Measurements from ENCODE around the gene TREML1. TPM values are rescaled to one million over a fixed set of nuclear protein-coding genes. Genes with fewer than 3 reads are reported as not detected.

The TREML1 gene
- total and polyA plus RNA-seq, 2 donors (not counting 1 experiment from before 2014, with no cell fraction given): not detected

DNA sequence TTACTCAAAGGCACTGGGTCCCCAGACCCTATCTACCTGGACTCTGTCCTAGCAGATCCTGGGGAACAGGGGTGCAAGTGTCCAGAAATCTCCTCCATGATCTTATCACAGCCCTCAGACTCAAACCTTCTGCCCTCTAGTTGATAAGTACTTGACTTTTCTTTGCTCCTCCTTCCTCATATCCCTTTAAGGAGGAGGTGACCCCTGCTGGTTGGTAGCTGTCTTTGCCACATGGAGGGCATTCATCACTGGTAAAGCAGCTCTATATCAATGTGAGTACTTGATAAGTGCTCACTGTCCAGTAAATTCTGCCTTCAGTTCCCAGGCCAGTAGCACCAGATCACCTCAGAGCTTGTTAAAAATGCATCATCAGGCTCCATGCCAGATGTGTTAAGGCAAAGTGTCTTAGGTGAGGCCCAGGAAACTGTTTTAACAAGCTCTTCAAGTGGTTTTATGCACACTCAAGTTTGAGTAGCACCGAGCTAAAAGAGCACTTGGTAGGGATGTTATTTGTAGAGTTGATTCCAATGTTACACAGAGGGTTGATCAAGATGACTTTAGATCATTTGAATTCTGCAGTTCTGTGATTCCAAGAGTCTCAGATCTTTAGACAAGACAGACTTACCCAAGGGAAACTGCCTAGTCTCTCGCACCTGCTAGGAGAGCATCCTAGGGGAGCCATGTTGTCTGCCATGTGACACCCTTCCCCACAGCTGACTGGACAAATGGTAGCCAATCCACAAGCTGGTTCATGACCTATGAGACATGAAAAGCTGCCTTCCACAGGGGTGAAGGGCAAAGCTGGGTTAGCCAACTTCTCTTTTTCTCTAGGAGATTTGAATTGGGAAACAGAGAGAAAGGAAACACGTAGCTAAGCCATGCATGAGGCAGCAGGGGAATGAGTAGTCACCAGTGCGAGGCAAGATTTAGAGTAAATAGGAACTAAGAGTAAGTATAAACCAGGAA lies 28.2 kb upstream of the TREML1 start:
- H3K4me1 ChIP-seq (ENCODE audit: control insufficient read depth, extremely low read depth, insufficient read depth, low read length): no peaks in the 10 kb centered on the region
- no peak overlapping the region for H3K4me2 ChIP-seq (ENCODE audit: extremely low read depth, insufficient read depth, low read length)
- H3K27me3 ChIP-seq (ENCODE audit: control insufficient read depth, insufficient read depth, low read length): no peaks in the 10 kb centered on the region
- H3K36me3 ChIP-seq (ENCODE audit: control insufficient read depth, insufficient read depth, low read length): no peaks in the 10 kb centered on the region
- H3K27ac ChIP-seq (ENCODE audit: insufficient read depth, low read length): no peak overlapping the region
- no peak overlapping the region for H2AFZ ChIP-seq (ENCODE audit: low read length)
- H3K79me2 ChIP-seq (ENCODE audit: control insufficient read depth, insufficient read depth, low read length): no peaks in the 10 kb centered on the region
- no peaks in the 10 kb centered on the region for H3K9me3 ChIP-seq (ENCODE audit: control insufficient read depth, insufficient read depth, low read depth, low read length)
- TF ChIP-seq EZH2 (IDR thresholded peaks at IDR 0.05; ENCODE audit: low read length, missing control alignments): no peak
- TF ChIP-seq, protein P1, sequence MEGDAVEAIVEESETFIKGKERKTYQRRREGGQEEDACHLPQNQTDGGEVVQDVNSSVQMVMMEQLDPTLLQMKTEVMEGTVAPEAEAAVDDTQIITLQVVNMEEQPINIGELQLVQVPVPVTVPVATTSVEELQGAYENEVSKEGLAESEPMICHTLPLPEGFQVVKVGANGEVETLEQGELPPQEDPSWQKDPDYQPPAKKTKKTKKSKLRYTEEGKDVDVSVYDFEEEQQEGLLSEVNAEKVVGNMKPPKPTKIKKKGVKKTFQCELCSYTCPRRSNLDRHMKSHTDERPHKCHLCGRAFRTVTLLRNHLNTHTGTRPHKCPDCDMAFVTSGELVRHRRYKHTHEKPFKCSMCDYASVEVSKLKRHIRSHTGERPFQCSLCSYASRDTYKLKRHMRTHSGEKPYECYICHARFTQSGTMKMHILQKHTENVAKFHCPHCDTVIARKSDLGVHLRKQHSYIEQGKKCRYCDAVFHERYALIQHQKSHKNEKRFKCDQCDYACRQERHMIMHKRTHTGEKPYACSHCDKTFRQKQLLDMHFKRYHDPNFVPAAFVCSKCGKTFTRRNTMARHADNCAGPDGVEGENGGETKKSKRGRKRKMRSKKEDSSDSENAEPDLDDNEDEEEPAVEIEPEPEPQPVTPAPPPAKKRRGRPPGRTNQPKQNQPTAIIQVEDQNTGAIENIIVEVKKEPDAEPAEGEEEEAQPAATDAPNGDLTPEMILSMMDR (conservative IDR thresholded peaks at IDR 0.05 in 1 of 2, IDR thresholded peaks at IDR 0.05 in 1 of 2; ENCODE audit: low read depth in 1 of 2, low read length in 2 of 2): peak; percentile 50 to 60
- no peak overlapping the region for H3K4me3 ChIP-seq (replicated peaks in 1 of 4; ENCODE audit: control extremely low read depth in 1 of 4, insufficient read depth in 1 of 4, low read depth in 3 of 4, low read length in 4 of 4)
- H4K20me1 ChIP-seq (ENCODE audit: control insufficient read depth, extremely low read depth, insufficient read depth, low read length): no peaks in the 10 kb centered on the region
- peak; percentile 45 to 51 for DNase-seq (ENCODE audit: low read depth in 2 of 2)
- no peak overlapping the region for H3K9ac ChIP-seq (ENCODE audit: insufficient read depth, low read length)

DNA sequence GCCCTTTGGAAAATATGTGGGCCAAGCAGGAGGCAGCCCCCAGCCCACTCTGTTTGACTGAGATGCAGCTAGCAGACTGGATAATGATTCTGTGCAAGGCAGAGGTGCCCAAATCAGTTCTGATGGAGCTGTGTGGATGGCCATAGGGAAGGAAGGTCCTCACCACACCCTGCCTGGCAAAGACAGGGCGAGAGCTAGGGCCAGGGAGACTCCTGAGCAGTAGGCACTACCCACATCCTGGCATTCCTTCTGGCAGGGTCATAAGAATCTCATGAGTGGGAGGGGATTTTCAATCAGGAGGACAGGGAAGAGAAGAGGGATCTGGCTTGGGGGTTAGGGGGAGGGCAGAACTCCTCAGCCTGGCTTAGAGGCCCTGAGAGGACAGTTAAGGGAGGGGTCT lies 27.4 kb upstream of the TREML1 start:
- no peak overlapping the region for H3K27ac ChIP-seq (ENCODE audit: insufficient read depth, low read length)
- TF ChIP-seq, protein P1 (conservative IDR thresholded peaks at IDR 0.05 in 1 of 2, IDR thresholded peaks at IDR 0.05 in 1 of 2; ENCODE audit: low read depth in 1 of 2, low read length in 2 of 2): no peak
- no peak for TF ChIP-seq EZH2 (IDR thresholded peaks at IDR 0.05; ENCODE audit: low read length, missing control alignments)
- no peak overlapping the region for H3K9ac ChIP-seq (ENCODE audit: insufficient read depth, low read length)
- no peak overlapping the region for H3K4me2 ChIP-seq (ENCODE audit: extremely low read depth, insufficient read depth, low read length)
- H3K79me2 ChIP-seq (ENCODE audit: control insufficient read depth, insufficient read depth, low read length): no peaks in the 10 kb centered on the region
- H4K20me1 ChIP-seq (ENCODE audit: control insufficient read depth, extremely low read depth, insufficient read depth, low read length): no peaks in the 10 kb centered on the region
- H3K9me3 ChIP-seq (ENCODE audit: control insufficient read depth, insufficient read depth, low read depth, low read length): no peaks in the 10 kb centered on the region
- H3K4me3 ChIP-seq (replicated peaks in 1 of 4; ENCODE audit: control extremely low read depth in 1 of 4, insufficient read depth in 1 of 4, low read depth in 3 of 4, low read length in 4 of 4): no peak overlapping the region
- H3K36me3 ChIP-seq (ENCODE audit: control insufficient read depth, insufficient read depth, low read length): no peaks in the 10 kb centered on the region
- H2AFZ ChIP-seq (ENCODE audit: low read length): no peak overlapping the region
- H3K4me1 ChIP-seq (ENCODE audit: control insufficient read depth, extremely low read depth, insufficient read depth, low read length): no peaks in the 10 kb centered on the region
- no peaks in the 10 kb centered on the region for H3K27me3 ChIP-seq (ENCODE audit: control insufficient read depth, insufficient read depth, low read length)
- DNase-seq (ENCODE audit: low read depth in 2 of 2): no peak

DNA sequence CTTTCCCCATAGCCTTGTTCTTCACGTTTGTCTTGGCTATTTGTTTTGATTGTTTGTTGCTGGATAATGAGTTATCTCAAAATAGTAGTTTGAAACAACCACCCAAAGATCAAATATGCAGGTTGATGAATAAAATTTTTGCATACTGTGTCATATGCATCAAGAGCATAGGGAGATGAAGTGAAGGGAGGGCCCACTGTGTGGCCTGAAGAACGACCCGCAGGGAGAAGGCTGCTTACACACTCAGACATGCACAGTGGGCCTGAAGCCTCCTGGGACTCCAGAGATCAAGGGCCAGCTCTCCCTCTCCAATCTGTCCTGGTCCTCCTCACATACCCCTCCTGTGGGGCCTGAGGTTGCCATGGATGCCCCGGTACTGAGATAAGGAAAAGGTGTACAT lies 25.0 kb upstream of the TREML1 start:
- no peak overlapping the region for H3K9ac ChIP-seq (ENCODE audit: insufficient read depth, low read length)
- H3K4me2 ChIP-seq (ENCODE audit: extremely low read depth, insufficient read depth, low read length): no peak overlapping the region
- H3K27ac ChIP-seq (ENCODE audit: insufficient read depth, low read length): no peak overlapping the region
- H3K4me1 ChIP-seq (ENCODE audit: control insufficient read depth, extremely low read depth, insufficient read depth, low read length): no peaks in the 10 kb centered on the region
- no peaks in the 10 kb centered on the region for H3K36me3 ChIP-seq (ENCODE audit: control insufficient read depth, insufficient read depth, low read length)
- no peak overlapping the region for H3K4me3 ChIP-seq (replicated peaks in 1 of 4; ENCODE audit: control extremely low read depth in 1 of 4, insufficient read depth in 1 of 4, low read depth in 3 of 4, low read length in 4 of 4)
- H3K27me3 ChIP-seq (ENCODE audit: control insufficient read depth, insufficient read depth, low read length): no peaks in the 10 kb centered on the region
- no peak overlapping the region for H2AFZ ChIP-seq (ENCODE audit: low read length)
- DNase-seq (ENCODE audit: low read depth in 2 of 2): no peak
- no peaks in the 10 kb centered on the region for H3K9me3 ChIP-seq (ENCODE audit: control insufficient read depth, insufficient read depth, low read depth, low read length)
- no peaks in the 10 kb centered on the region for H4K20me1 ChIP-seq (ENCODE audit: control insufficient read depth, extremely low read depth, insufficient read depth, low read length)
- TF ChIP-seq, protein P1 (conservative IDR thresholded peaks at IDR 0.05 in 1 of 2, IDR thresholded peaks at IDR 0.05 in 1 of 2; ENCODE audit: low read depth in 1 of 2, low read length in 2 of 2): no peak
- TF ChIP-seq EZH2 (IDR thresholded peaks at IDR 0.05; ENCODE audit: low read length, missing control alignments): no peak
- H3K79me2 ChIP-seq (ENCODE audit: control insufficient read depth, insufficient read depth, low read length): no peaks in the 10 kb centered on the region
